Measurements from ENCODE around the gene PHF19.

Gene PHF19

DNA sequence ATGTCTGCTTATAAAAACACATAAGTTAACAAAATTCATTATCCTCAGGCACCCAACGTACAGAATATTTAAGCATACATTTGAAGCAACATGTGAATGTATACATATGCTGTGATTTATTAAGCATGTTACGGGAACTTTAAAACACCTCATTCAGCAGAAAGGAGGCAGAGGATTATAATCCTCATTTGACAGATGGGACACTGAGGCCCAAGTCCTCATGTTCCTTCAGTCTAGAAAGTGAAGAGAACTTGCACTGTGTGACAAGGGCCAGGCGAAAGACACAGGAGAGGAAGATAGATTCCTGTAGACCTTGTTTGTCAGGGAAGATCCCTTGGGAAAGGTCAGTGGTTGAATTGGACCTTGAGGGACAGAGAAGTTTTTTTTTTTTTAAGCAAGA, 26.7 kb downstream of the PHF19 start:
- TF ChIP-seq, protein P1, sequence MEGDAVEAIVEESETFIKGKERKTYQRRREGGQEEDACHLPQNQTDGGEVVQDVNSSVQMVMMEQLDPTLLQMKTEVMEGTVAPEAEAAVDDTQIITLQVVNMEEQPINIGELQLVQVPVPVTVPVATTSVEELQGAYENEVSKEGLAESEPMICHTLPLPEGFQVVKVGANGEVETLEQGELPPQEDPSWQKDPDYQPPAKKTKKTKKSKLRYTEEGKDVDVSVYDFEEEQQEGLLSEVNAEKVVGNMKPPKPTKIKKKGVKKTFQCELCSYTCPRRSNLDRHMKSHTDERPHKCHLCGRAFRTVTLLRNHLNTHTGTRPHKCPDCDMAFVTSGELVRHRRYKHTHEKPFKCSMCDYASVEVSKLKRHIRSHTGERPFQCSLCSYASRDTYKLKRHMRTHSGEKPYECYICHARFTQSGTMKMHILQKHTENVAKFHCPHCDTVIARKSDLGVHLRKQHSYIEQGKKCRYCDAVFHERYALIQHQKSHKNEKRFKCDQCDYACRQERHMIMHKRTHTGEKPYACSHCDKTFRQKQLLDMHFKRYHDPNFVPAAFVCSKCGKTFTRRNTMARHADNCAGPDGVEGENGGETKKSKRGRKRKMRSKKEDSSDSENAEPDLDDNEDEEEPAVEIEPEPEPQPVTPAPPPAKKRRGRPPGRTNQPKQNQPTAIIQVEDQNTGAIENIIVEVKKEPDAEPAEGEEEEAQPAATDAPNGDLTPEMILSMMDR (IDR thresholded peaks at IDR 0.05): no peak
- TF ChIP-seq ZFX (IDR thresholded peaks at IDR 0.05; ENCODE audit: borderline replicate concordance): no peak

DNA sequence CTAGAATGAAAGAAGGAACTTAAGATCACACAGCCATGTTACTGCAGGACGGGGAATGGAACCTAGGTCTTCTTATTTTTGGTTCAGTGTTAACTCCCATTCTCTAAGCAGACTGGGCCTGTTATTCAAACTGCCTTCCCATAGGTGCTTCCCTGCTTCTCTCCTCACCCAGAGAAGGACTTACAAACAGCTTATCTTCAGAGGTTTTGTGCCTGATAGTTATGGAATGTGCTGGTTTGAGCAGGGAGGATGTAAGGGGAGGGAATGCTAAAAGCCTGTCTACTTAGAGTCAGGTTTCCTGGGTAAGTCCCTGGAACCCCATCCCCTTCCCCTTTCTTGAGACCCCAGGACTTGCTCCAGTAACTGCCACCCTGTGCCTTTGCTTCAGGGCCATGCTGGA, 30.1 kb downstream of the PHF19 start:
- H3K27ac ChIP-seq: no peak overlapping the region
- TF ChIP-seq, protein P1 (IDR thresholded peaks at IDR 0.05): no peak
- no peak for TF ChIP-seq ZFX (IDR thresholded peaks at IDR 0.05; ENCODE audit: borderline replicate concordance)

More for the DNA sequence above, 26.7 kb downstream of the PHF19 start:
- H3K27ac ChIP-seq: no peak overlapping the region

DNA sequence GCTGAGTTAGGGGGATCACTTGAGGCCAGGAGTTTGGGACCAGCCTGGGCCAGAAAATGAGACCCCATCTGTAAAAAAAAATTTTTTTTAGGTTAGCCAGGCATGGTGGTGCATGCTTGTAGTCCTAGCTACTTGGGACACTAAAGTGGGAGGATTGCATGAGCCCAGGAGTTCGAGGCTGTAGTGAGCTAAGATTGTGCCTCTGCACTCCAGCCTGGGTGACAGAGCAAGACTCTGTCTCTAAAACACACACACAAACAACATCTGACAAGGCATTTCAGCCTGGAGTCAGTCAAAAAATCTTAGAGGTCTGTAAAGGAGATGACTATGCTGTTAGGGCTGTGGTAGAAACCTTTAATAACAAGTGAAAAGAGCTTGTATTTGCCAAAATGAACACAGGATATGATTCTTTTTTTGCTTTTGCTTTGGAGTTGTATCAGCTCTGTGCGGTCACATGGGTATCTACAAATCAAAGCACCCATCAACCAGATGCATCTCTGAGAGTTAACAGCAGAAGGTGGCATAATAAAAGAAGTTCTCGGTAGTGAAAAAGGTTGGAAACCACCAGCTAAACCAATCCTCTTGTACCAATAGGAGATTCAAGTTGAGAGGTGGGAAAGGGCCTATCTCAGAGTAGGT, 30.6 kb downstream of the PHF19 start:
- H3K27ac ChIP-seq: no peak overlapping the region
- TF ChIP-seq, protein P1 (IDR thresholded peaks at IDR 0.05): no peak
- TF ChIP-seq ZFX (IDR thresholded peaks at IDR 0.05; ENCODE audit: borderline replicate concordance): no peak

DNA sequence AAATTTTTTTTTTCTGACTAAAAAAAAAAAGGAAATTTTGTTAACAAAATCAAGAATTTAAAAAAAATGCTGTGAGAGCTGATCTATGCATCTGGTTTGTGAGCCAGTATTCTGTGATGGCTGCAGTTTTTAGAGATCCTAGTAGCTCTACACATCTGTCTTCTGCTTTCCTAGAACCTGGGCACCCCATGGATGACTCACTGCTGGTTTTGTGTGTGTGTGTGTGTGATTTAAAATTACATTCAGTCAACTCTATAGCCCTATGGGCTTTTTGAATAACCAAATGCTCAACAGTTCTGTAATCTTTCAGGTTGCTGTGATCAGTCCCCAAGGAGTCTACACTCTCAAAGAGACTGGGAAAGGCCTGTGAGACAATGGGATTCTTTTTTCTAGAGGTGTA, 31.7 kb downstream of the PHF19 start:
- TF ChIP-seq ZFX (IDR thresholded peaks at IDR 0.05; ENCODE audit: borderline replicate concordance): no peak
- TF ChIP-seq, protein P1 (IDR thresholded peaks at IDR 0.05): no peak
- H3K27ac ChIP-seq: no peak overlapping the region

DNA sequence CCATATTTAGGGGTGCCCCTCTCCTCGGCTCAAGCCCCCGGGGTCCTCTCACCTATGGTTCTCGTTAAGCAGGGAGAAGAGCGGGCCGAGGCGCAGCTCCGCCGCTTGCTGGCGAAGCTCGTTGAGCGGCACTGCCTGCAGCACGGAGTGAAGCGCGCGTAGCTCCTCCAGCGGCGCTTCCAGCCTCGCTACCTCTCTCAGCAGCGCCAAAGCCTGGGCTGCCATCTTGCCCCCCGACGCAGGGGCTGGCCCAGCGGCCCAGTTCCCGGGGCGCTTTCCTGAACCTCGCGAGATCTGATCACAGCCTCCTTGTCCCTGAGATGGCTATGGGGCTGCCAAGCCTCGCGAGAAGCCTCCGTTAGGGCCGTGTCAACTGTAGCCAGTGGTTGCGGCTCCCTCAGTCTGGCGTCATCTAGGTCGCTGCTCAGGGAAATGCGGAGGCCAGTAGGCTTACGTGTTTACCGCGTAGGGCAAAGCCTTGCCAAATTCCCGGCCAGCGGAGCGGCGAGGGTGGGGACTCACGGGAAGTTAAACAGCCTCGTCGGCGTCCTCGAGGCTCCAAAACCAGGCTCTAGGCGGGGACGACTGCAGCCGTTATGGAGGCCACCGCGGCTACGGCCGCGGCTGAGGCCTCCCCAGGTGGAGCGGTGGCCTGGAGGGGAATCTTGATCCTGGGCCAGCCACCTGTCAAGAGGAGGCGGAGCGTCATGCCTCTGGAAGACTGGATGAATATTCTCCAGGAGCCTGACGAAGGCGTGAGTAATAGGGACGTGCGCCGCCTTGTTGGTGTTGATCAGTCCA, 34.1 kb downstream of the PHF19 start, which contains the start of gene PSMD5:
TSS of gene PSMD5 (minus strand) at position 238 of the 801 bp plus-strand sequence. CDS start at position 225, 13 bp downstream.
- no peak for TF ChIP-seq ZFX (IDR thresholded peaks at IDR 0.05; ENCODE audit: borderline replicate concordance)
- TF ChIP-seq, protein P1 (IDR thresholded peaks at IDR 0.05): 0 out of 2 replicates have a peak, but pooled peaks have one; percentile 4

DNA sequence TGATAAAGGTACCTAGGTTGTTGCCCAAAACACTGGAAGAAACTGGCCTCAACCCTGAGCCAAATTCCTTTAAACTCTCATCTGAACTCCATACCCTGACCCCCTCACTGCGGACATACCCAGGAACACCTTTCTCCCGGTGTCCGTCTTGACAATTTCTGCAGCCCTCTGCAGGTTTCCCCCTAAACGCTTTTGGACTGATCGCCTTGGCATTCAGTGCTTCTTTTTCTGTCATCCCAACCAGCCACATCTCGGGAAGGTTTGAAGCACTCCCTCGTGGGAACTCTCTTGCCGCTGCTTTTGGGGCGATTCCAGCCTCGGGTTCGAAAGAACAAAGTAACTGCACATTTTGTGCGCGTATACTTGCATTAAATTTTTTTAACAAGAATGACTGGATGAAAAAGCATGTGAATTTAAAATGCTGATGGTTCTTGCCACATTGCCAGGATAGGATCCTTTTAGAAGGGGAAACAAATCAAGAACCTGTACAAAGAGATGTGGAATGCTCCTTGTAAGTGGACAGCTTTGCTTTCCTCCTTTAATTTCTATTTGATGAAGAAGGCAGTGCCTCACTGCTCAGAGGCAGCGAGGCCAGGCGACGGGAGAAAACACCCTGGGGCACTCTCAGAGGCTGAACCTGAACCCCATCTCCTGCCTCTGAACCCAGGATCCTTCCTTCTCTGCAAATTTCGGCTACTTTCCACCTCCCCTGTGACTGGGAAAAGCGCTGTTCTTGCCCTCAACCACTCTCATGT, 34.9 kb downstream of the PHF19 start:
- H3K27ac ChIP-seq: peak overlapping the region; percentile 91
- TF ChIP-seq ZFX (IDR thresholded peaks at IDR 0.05; ENCODE audit: borderline replicate concordance): no peak
- TF ChIP-seq, protein P1 (IDR thresholded peaks at IDR 0.05): no peak

More for the DNA sequence above, 34.1 kb downstream of the PHF19 start, which contains the start of gene PSMD5:
- peak within 1 kb of the TSS; percentile 91 for H3K27ac ChIP-seq

Data from 22Rv1 (cell line).